Spleen (tissue), 11 donors: ENCODE measurements around the gene IRX2. TPM values are rescaled to one million over a fixed set of nuclear protein-coding genes. Genes with fewer than 3 reads are reported as not detected.

Experiments
- DNase-seq: peaks from one replicate; pipeline ENCODE4 v3.0.0-alpha.2; 2020
- H3K27ac ChIP-seq, 8 donors: fragments of 200-600 bp; sonication (generic) in 7 of 8; 1 replicate in 4 of 8; 2 replicates in 4 of 8; pipeline versions ENCODE4 v1.5.0 to v1.8.0; 2016 to 2021; ENCODE audit warnings: inconsistent platforms in 4 of 8, mild to moderate bottlenecking in 4 of 8, moderate library complexity in 1 of 8
- H3K27me3 ChIP-seq, 7 donors: fragments of 200-600 bp; sonication (generic) in 6 of 7; replicated peaks in 1 of 7; 1 replicate in 4 of 7; 2 replicates in 3 of 7; pipeline versions ENCODE4 v1.5.0 to v1.8.0; 2016 to 2021; ENCODE audit warnings: inconsistent platforms in 3 of 7, mild to moderate bottlenecking in 1 of 7
- H3K36me3 ChIP-seq, 6 donors: fragments of 200-600 bp; sonication (generic) in 5 of 6; 1 replicate in 4 of 6; 2 replicates in 2 of 6; pipeline versions ENCODE4 v1.5.0 to v1.8.0; 2016 to 2021; ENCODE audit warnings: inconsistent platforms in 2 of 6
- H3K4me1 ChIP-seq, 6 donors: fragments of 200-600 bp; sonication (generic) in 5 of 6; 1 replicate in 3 of 6; 2 replicates in 3 of 6; pipeline versions ENCODE4 v1.5.0 to v1.8.0; 2016 to 2021; ENCODE audit warnings: inconsistent platforms in 3 of 6
- H3K4me3 ChIP-seq, 8 donors: fragments of 200-600 bp; sonication (generic) in 7 of 8; 1 replicate in 4 of 8; 2 replicates in 4 of 8; pipeline versions ENCODE4 v1.5.0 to v1.8.0; 2016 to 2021; ENCODE audit warnings: inconsistent platforms in 4 of 8, mild to moderate bottlenecking in 4 of 8, moderate library complexity in 2 of 8
- H3K9me3 ChIP-seq, 8 donors: fragments of 200-600 bp; sonication (generic) in 7 of 8; 1 replicate in 4 of 8; 2 replicates in 4 of 8; pipeline versions ENCODE4 v1.5.0 to v1.8.0; 2016 to 2021; ENCODE audit warnings: inconsistent platforms in 4 of 8
- CTCF ChIP-seq, 11 experiments: fragments of 200-600 bp in 7 of 11; fragments of 450-650 bp in 4 of 11; sonication (generic) in 4 of 11; IDR thresholded peaks in 8 of 11; conservative IDR thresholded peaks in 3 of 11; 1 replicate in 7 of 11; 2 replicates in 4 of 11; pipeline versions ENCODE4 v1.4.0 to v1.8.0; 2016 to 2021; ENCODE audit warnings: antibody characterized with exemption in 11 of 11, inconsistent platforms in 4 of 11, mild to moderate bottlenecking in 1 of 11
- POLR2A ChIP-seq, 3 donors: fragments of 450-650 bp; IDR thresholded peaks; one replicate each; pipeline ENCODE4 v1.5.1; 2017; ENCODE audit warnings: antibody characterized with exemption in 3 of 3, mild to moderate bottlenecking in 1 of 3
- POLR2AphosphoS5 ChIP-seq, 3 donors: sonication (generic); formaldehyde crosslinking; IDR thresholded peaks; one replicate each; pipeline ENCODE4 v1.5.1; 2017; ENCODE audit warnings: antibody characterized with exemption in 3 of 3
- WGBS, 5 donors: extraction: QIAGEN DNeasy Blood & Tissue Kit in 3 of 5; methylation state at CpG; one replicate each; pipeline versions ENCODE4 v1.1.5 to v1.1.7; 2013 to 2018; 5-methylcytosine and 5-hydroxymethylcytosine counted together
- intact Hi-C: fragments of 100-400 bp; cut with DNase I; formaldehyde crosslinking; loops from one replicate; pipeline ENCODE4 v1.15.0; 2023; ENCODE audit warnings: low total_unique reads
- polyA plus RNA-seq, 3 donors: library from polyadenylated mRNA; stranded (reverse); fragments of 200-250 nt; gene quantifications; one replicate each; pipeline ENCODE4 v1.2.1, GENCODE V29; 2013
- total RNA-seq, 7 donors: library from RNA; depleted of rRNA in 3 of 7; stranded (reverse); fragments of >200 nt in 3 of 7; fragmentation: NEBNext Ultra II Directional in 4 of 7; extraction: Animal tissue kit (Norgen Biotek cat#: 25700) in 4 of 7; gene quantifications; one replicate each; pipeline versions ENCODE4 v1.1.0 to v1.2.1, GENCODE V29; 2016 to 2021
- donor health status: healthy with polysubstance abuse.
- donor health status: DM: no; HTN: no; CAD: no; lungs with moderate emphysema.
- donor health status: DM: no; HTN: no; CAD: no.
- donor health status: Bipolar disorder and iron deficiency.
- donor health status: healthy.
- donor health status: DM: no; HTN: no; CAD: no.
- donor health status: DM: yes; HTN: yes; CAD: no.

IRX2 gene
- total and polyA plus RNA-seq, 10 donors = 0.03 to 0.26 (median 0.13) TPM; not detected in 7

GRCh38 chr5:2754581-2755075 lies 3.2 kb upstream of the IRX2 start:
- no peak for TF ChIP-seq POLR2A (IDR thresholded peaks at IDR 0.05)
- Histone ChIP-seq H3K27ac (no peak overlapping the region), H3K4me1 (peaks cover 0 to 62% (median 39%) of the 10 kb centered on the region in 6 donors), H3K4me3 (peak overlapping the region in 1 of 8 donors; percentile 59), H3K36me3 (no peaks in the 10 kb centered on the region), H3K27me3 (peaks cover 12 to 99% (median 92%) of the 10 kb centered on the region in 7 donors), H3K9me3 (peaks cover 0 to 23% (median 0%) of the 10 kb centered on the region in 8 donors)
- WGBS, 5 donors = 5 to 8% (median 5%) methylated on average over 26 to 27 of the region's 27 CpGs
- intact Hi-C loops = no loop called here
- DNase-seq = no peak

GRCh38 chr5:2753452-2754420 lies 2.3 kb upstream of the IRX2 start:
- Histone ChIP-seq H3K36me3 (no peaks in the 10 kb centered on the region), H3K27ac (no peak overlapping the region), H3K27me3 (peaks cover 12 to 99% (median 93%) of the 10 kb centered on the region in 7 donors), H3K9me3 (peaks cover 0 to 32% (median 0%) of the 10 kb centered on the region in 8 donors), H3K4me3 (no peak overlapping the region), H3K4me1 (peaks cover 0 to 70% (median 43%) of the 10 kb centered on the region in 6 donors)
- 2 to 7% (median 3%) methylated on average over 29 of the region's 29 CpGs for WGBS, 5 donors
- TF ChIP-seq POLR2AphosphoS5 (IDR thresholded peaks at IDR 0.05) = no peak
- TF ChIP-seq CTCF (IDR thresholded peaks at IDR 0.05 in 8 of 11, conservative IDR thresholded peaks at IDR 0.05 in 3 of 11) = no peak
- TF ChIP-seq POLR2A (IDR thresholded peaks at IDR 0.05) = no peak
- intact Hi-C loops = no loop called here
- no peak for DNase-seq

GRCh38 chr5:2752821-2753439 lies 1.5 kb upstream of the IRX2 start:
- intact Hi-C loops = no loop called here
- peaks cover 0 to 40% (median 0%) of the 10 kb centered on the region in 8 donors for H3K9me3 ChIP-seq
- H3K4me1 ChIP-seq = peaks cover 0 to 75% (median 44%) of the 10 kb centered on the region in 6 donors
- no peaks in the 10 kb centered on the region for H3K36me3 ChIP-seq
- no peak overlapping the region for H3K4me3 ChIP-seq
- H3K27ac ChIP-seq = no peak overlapping the region
- 5 to 12% (median 6%) methylated on average over 24 to 34 of the region's 34 CpGs for WGBS, 5 donors
- DNase-seq = no peak
- TF ChIP-seq POLR2AphosphoS5 (IDR thresholded peaks at IDR 0.05) (no peak), POLR2A (IDR thresholded peaks at IDR 0.05) (no peak), CTCF (IDR thresholded peaks at IDR 0.05 in 8 of 11, conservative IDR thresholded peaks at IDR 0.05 in 3 of 11) (no peak)
- peaks cover 14 to 99% (median 97%) of the 10 kb centered on the region in 7 donors for H3K27me3 ChIP-seq

GRCh38 chr5:2752059-2752820 lies 763 bp upstream of the IRX2 start:
- TF ChIP-seq POLR2A (IDR thresholded peaks at IDR 0.05) (no peak), POLR2AphosphoS5 (IDR thresholded peaks at IDR 0.05) (no peak), CTCF (IDR thresholded peaks at IDR 0.05 in 8 of 11, conservative IDR thresholded peaks at IDR 0.05 in 3 of 11) (no peak)
- WGBS, 5 donors = 4 to 16% (median 7%) methylated on average over 35 to 58 of the region's 58 CpGs
- H3K36me3 ChIP-seq = no peaks in the 10 kb centered on the region
- H3K4me1 ChIP-seq = peaks cover 0 to 75% (median 44%) of the 10 kb centered on the region in 6 donors
- H3K27me3 ChIP-seq = peaks cover 14 to 99% (median 96%) of the 10 kb centered on the region in 7 donors
- peak overlapping the region in 7 of 8 donors; percentile 13 to 62 (median 33) for H3K4me3 ChIP-seq
- intact Hi-C loops = no loop called here
- H3K27ac ChIP-seq = no peak overlapping the region
- DNase-seq = no peak
- peaks cover 0 to 40% (median 0%) of the 10 kb centered on the region in 8 donors for H3K9me3 ChIP-seq
